ENCODE measurements around the gene HIPK1.

HIPK1 gene

DNA sequence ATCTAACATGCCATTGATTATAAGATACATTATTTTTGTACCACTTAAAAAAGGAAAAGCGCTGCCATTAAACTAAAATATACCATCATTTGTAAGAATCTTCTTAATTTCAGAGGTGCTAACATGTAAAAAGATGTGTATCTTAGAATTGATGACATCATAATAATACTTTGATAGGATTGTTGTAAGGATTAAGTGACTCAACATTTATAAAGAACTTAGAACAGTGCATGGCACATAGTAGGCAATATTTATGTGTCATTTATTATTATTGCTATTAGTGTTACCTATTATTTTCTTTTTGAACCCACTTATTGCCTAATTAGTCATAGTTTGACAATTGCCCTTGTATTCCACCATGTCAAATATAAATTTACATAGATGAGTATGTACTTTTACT, 21.8 kb downstream of the HIPK1 start:
- DNase-seq (ENCODE audit: extremely low read depth, low read depth): no peak
- TF ChIP-seq CTCF (IDR thresholded peaks at IDR 0.05; ENCODE audit: low read depth, low read length): no peak

DNA sequence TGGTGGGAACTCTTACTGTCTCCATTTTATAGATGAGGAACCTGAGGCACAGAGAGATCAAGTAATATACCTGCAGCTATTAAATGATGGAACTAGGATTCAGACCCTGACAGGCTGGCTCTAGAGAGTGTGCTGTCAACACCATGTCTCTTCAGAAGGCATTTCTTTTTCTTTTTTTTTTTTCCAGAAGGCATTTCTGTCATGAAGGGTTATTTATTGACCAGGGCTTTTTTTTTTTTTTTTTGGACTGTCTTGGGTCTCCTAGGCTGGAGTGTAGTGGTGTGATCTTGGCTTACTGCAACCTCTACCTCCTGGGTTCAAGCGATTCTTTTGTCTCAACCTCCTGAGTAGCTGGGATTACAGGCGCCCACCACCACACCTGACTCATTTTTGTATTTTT, 22.6 kb downstream of the HIPK1 start:
- no peak for DNase-seq (ENCODE audit: extremely low read depth, low read depth)
- no peak for TF ChIP-seq CTCF (IDR thresholded peaks at IDR 0.05; ENCODE audit: low read depth, low read length)

DNA sequence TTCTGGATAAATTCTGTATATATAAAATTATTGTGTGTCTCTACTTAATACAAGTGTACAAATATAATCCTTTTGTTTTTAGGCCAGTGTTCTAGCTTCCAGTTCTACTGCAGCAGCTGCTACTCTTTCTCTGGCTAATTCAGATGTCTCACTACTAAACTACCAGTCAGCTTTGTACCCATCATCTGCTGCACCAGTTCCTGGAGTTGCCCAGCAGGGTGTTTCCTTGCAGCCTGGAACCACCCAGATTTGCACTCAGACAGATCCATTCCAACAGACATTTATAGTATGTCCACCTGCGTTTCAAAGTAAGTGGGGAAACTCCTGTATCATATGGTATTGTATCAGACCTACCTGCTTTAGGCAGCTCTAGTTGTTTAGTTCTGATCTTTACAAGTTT, 28.9 kb downstream of the HIPK1 start:
- no peak for TF ChIP-seq CTCF (IDR thresholded peaks at IDR 0.05; ENCODE audit: low read depth, low read length)

DNA sequence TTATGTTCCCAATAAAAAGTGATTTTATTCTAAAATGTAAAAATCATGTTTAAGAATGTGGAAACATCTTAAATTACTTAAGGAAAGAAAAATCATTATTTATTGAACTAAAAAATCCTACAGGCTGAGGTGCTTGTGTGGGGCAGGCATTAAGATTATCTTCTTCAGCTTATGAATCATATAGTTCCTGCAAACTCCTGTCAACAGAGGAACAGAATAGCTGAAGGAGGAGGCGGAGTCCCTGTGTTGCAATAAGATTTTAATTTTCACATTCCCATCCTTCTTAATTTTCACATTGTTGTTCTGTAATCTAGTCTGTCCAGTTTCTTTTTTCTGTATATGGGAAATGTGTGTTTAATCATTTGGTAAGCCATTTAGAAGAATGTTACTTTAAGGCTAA, 29.6 kb downstream of the HIPK1 start:
- no peak for DNase-seq (ENCODE audit: extremely low read depth, low read depth)

More for the DNA sequence above, 28.9 kb downstream of the HIPK1 start:
- DNase-seq (ENCODE audit: extremely low read depth, low read depth): no peak

DNA sequence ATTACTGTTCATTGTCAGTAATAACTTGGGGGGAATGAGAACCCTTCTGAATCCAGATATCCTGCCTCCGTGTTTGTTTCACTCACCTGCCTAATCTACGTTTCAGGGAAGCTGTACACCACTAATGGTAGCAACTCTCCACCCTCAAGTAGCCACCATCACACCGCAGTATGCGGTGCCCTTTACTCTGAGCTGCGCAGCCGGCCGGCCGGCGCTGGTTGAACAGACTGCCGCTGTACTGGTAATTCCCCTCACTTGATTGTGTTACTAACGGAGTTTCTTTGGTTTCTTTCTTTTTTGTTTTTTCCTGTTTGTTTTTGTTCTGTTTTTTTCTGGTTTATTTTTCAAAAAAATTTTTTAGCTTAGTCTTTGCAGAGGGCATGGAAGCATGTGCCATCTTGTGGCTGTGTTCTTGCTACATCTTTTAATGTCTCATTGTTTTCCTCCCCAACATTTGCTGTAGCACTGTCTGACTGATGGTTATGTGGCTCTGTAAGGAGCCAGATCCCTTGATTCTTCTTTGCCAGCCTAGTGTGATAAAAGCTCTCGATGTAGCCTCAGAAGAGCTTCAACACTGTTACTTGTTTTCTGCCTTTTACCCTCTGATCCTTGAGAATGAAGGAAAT, 34.3 kb downstream of the HIPK1 start:
- no peak for DNase-seq (ENCODE audit: extremely low read depth, low read depth)
- TF ChIP-seq CTCF (IDR thresholded peaks at IDR 0.05; ENCODE audit: low read depth, low read length): no peak; the same call in none of the 2 replicates

More for the DNA sequence above, 29.6 kb downstream of the HIPK1 start:
- no peak for TF ChIP-seq CTCF (IDR thresholded peaks at IDR 0.05; ENCODE audit: low read depth, low read length)

DNA sequence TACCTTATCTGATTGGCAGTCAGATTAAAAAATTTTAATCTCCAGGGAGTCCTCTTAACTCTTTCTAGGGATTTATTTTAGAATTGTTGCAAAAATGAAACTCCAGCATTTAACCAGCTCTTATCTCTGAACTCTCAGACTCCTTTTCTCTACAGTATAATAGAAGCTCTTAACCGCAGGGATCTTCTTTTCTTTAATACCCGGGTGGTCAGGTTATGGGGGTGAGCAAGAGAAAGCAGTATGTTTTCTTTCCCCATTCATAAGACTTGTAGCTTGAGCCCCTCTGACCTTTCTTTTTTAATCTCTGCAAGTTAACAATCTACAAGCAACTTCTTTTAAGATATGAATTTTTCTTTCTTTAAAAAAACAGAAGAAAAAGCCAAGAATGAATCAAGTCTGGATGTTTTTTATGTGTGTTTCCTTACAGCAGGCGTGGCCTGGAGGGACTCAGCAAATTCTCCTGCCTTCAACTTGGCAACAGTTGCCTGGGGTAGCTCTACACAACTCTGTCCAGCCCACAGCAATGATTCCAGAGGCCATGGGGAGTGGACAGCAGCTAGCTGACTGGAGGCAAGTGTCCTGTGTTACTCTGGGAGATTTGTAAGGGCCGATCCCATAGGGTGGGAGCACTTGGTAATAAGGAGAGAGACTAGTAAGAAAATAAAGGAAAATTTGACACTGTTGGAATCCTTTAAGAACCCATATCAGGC, 36.7 kb downstream of the HIPK1 start:
- DNase-seq (ENCODE audit: extremely low read depth, low read depth): no peak
- TF ChIP-seq CTCF (IDR thresholded peaks at IDR 0.05; ENCODE audit: low read depth, low read length): no peak

DNA sequence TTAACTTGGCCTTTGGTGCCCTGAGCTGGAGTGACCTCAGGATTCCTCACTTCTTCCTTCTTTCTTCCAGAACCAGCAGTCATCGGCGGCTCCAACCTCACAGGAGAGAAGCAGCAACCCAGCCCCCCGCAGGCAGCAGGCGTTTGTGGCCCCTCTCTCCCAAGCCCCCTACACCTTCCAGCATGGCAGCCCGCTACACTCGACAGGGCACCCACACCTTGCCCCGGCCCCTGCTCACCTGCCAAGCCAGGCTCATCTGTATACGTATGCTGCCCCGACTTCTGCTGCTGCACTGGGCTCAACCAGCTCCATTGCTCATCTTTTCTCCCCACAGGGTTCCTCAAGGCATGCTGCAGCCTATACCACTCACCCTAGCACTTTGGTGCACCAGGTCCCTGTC, 43.8 kb downstream of the HIPK1 start:
- no peak for DNase-seq (ENCODE audit: extremely low read depth, low read depth)
- TF ChIP-seq CTCF (IDR thresholded peaks at IDR 0.05; ENCODE audit: low read depth, low read length): no peak

All from AG09319 (cell line).